H1 (cell line): ENCODE measurements around the gene DISC1.

Source experiments
- BRCA1 ChIP-seq: IDR thresholded peaks from 2 replicates; pipeline ENCODE4 v1.6.1; 2012; ENCODE audit warnings: low read depth, low read length, improper control_type of control experiment
- RFX5 ChIP-seq: IDR thresholded peaks from 2 replicates; pipeline ENCODE4 v1.6.1; 2011; ENCODE audit warnings: low read depth, low read length, improper control_type of control experiment, borderline replicate concordance
- SRF ChIP-seq: IDR thresholded peaks from 2 replicates; pipeline ENCODE4 v1.6.1; 2011; ENCODE audit warnings: mild to moderate bottlenecking, low read depth, low read length, moderate library complexity
- TF ChIP-seq, protein P1 (sequence below), 3 experiments: IDR thresholded peaks; 1 replicate in 2 of 3; 2 replicates in 1 of 3; pipeline versions ENCODE4 v1.5.1 to v1.6.1; 2011; ENCODE audit warnings: low read length in 3 of 3, mild to moderate bottlenecking in 3 of 3, inconsistent platforms in 2 of 3, low read depth in 1 of 3, moderate library complexity in 1 of 3; ENCODE audit not compliant: insufficient read depth in 1 of 3; ENCODE audit errors: control extremely low read depth in 1 of 3

DNA sequence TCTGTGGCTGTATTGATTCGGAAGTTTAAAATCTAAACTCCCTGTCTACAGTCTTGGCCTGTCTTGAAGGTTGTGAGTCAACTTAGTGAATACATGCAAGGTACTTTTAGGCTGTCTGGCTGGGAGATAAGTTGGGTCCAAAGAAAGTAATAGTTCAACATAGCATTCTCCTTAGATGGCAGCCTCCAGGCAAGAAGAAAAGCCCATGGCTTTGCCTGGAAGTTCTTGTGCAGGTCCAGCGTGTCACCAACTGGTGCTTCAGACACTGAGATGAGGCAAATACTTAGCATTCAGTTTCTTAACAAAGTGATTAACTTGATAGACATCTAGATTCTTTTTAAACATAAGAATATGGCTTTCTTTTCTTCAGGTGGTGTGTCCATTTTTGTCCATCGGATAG, 328.2 kb downstream of the DISC1 start:
- TF ChIP-seq, protein P1, sequence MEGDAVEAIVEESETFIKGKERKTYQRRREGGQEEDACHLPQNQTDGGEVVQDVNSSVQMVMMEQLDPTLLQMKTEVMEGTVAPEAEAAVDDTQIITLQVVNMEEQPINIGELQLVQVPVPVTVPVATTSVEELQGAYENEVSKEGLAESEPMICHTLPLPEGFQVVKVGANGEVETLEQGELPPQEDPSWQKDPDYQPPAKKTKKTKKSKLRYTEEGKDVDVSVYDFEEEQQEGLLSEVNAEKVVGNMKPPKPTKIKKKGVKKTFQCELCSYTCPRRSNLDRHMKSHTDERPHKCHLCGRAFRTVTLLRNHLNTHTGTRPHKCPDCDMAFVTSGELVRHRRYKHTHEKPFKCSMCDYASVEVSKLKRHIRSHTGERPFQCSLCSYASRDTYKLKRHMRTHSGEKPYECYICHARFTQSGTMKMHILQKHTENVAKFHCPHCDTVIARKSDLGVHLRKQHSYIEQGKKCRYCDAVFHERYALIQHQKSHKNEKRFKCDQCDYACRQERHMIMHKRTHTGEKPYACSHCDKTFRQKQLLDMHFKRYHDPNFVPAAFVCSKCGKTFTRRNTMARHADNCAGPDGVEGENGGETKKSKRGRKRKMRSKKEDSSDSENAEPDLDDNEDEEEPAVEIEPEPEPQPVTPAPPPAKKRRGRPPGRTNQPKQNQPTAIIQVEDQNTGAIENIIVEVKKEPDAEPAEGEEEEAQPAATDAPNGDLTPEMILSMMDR (IDR thresholded peaks at IDR 0.05; ENCODE audit: control extremely low read depth in 1 of 3, insufficient read depth in 1 of 3, low read depth in 1 of 3, low read length in 3 of 3), result no peak
- TF ChIP-seq RFX5 (no peak), BRCA1 (no peak), SRF (no peak)
